HepG2 (cell line): ENCODE measurements around the gene CD101. TPM values are rescaled to one million over a fixed set of nuclear protein-coding genes. Genes with fewer than 3 reads are reported as not detected.

ENCODE experiments used
- ATAC-seq: fragments of 200-7000 bp; cut with Tn5 transposase; 3 replicates; pipeline ENCODE4 v1.9.1; 2020; ENCODE audit warnings: mild to moderate bottlenecking, moderate library complexity
- BruUV-seq: library from RNA; stranded (reverse); fragments of 400-500 nt; replicated peaks from 2 replicates; lab custom pipeline; 2021; lab: Mats Ljungman, UMichigan
- CTCF ChIA-PET: fragments of 300-600 bp; formaldehyde crosslinking; extraction: SDS; loops from one replicate; lab custom pipeline; 2021; ENCODE audit warnings: low total read pairs, inconsistent platforms, low intra/inter-chr PET ratio; lab: Yijun Ruan, JAX
- POLR2A ChIA-PET: fragments of 350-600 bp; sonication (Branson Sonifier 250); formaldehyde crosslinking; loops from one replicate; lab custom pipeline; 2020; ENCODE audit warnings: antibody characterized with exemption, inconsistent platforms; lab: Yijun Ruan, JAX
- DNase-seq: peaks from one replicate; pipeline ENCODE4 v3.0.0-alpha.2; 2015; ENCODE audit warnings: low spot score
- FAIRE-seq: peaks from 3 replicates; lab custom pipeline; 2011; peaks lifted over from hg19 to GRCh38; lab: Jason Lieb, UNC
- H2AFZ ChIP-seq: one replicate; pipeline ENCODE4 v1.6.1; 2011; ENCODE audit warnings: low read length, inconsistent platforms
- H3K27ac ChIP-seq: fragments of 300-600 bp; 3 replicates; pipeline ENCODE4 v1.8.0; 2011; ENCODE audit warnings: mixed run types, mild to moderate bottlenecking, mixed read lengths, low read length, inconsistent platforms; ENCODE audit not compliant: insufficient read depth; ENCODE audit errors: extremely low read length
- H3K27me3 ChIP-seq, 2 experiments: fragments of 200-600 bp in 1 of 2; 2 replicates in 1 of 2; 3 replicates in 1 of 2; pipeline versions ENCODE4 v1.6.0 to v1.8.0; 2011; ENCODE audit warnings: low read length in 2 of 2, mild to moderate bottlenecking in 2 of 2, moderate library complexity in 2 of 2, inconsistent platforms in 1 of 2; ENCODE audit not compliant: insufficient read depth in 2 of 2, control insufficient read depth in 1 of 2
- H3K36me3 ChIP-seq, 2 experiments: fragments of 200-600 bp in 1 of 2; replicated peaks in 1 of 2; 2 replicates in 1 of 2; 3 replicates in 1 of 2; pipeline versions ENCODE4 v1.5.1 to v1.8.0; 2011; ENCODE audit warnings: low read length in 2 of 2, inconsistent platforms in 1 of 2; ENCODE audit not compliant: insufficient read depth in 2 of 2, control insufficient read depth in 1 of 2
- H3K4me1 ChIP-seq: 2 replicates; pipeline ENCODE4 v1.5.1; 2012; ENCODE audit warnings: low read length, inconsistent platforms; ENCODE audit not compliant: insufficient read depth
- H3K4me2 ChIP-seq: 2 replicates; pipeline ENCODE4 v1.6.0; 2011; ENCODE audit warnings: low read depth, low read length, inconsistent platforms
- H3K4me3 ChIP-seq, 3 experiments: fragments of 200-600 bp in 1 of 3; sonication (generic), shearing (Covaris generic) in 1 of 3; replicated peaks in 1 of 3; 2 replicates each; pipeline ENCODE4 v1.5.1; 2011 to 2016; ENCODE audit warnings: low read length in 3 of 3, inconsistent platforms in 2 of 3, low read depth in 2 of 3, mild to moderate bottlenecking in 2 of 3, control low read depth in 1 of 3, mixed read lengths in 1 of 3; ENCODE audit not compliant: insufficient read depth in 1 of 3
- H3K79me2 ChIP-seq: one replicate; pipeline ENCODE4 v1.6.1; 2011; ENCODE audit warnings: low read length, inconsistent platforms; ENCODE audit not compliant: insufficient read depth
- H3K9ac ChIP-seq: 2 replicates; pipeline ENCODE4 v1.6.0; 2011; ENCODE audit warnings: mild to moderate bottlenecking, low read depth, low read length, inconsistent platforms; ENCODE audit not compliant: insufficient read depth
- H3K9me3 ChIP-seq: 2 replicates; pipeline ENCODE4 v1.5.1; 2012; ENCODE audit warnings: mild to moderate bottlenecking, low read length
- H4K20me1 ChIP-seq: 2 replicates; pipeline ENCODE4 v1.6.0; 2011; ENCODE audit warnings: inconsistent platforms, mild to moderate bottlenecking, low read length, moderate library complexity; ENCODE audit not compliant: insufficient read depth
- DNMT1 ChIP-seq: sonication (generic); formaldehyde crosslinking; IDR thresholded peaks from 2 replicates; pipeline ENCODE4 v1.5.1; 2020; ENCODE audit warnings: mild to moderate bottlenecking, missing genetic modification reagents
- ERF ChIP-seq: IDR thresholded peaks from 2 replicates; pipeline ENCODE4 v1.6.1; 2018; ENCODE audit warnings: missing biosample characterization, missing genetic modification reagents
- HOXA7 ChIP-seq: sonication (generic); formaldehyde crosslinking; IDR thresholded peaks from 2 replicates; pipeline ENCODE4 v1.8.1; 2022; ENCODE audit warnings: mild to moderate bottlenecking, missing genetic modification reagents, moderate library complexity
- MYPOP ChIP-seq: sonication (generic); formaldehyde crosslinking; IDR thresholded peaks from 2 replicates; pipeline ENCODE4 v1.8.1; 2023; ENCODE audit warnings: mild to moderate bottlenecking, moderate library complexity, missing genetic modification reagents
- NBN ChIP-seq: fragments of 450-650 bp; conservative IDR thresholded peaks from 2 replicates; pipeline ENCODE4 v1.6.1; 2017
- PITX1 ChIP-seq: sonication (generic); formaldehyde crosslinking; IDR thresholded peaks from 2 replicates; pipeline ENCODE4 v1.5.1; 2020; ENCODE audit warnings: mild to moderate bottlenecking, missing genetic modification reagents
- REL ChIP-seq: sonication (generic); formaldehyde crosslinking; conservative IDR thresholded peaks from 2 replicates; pipeline ENCODE4 v1.8.0; 2022; ENCODE audit warnings: mild to moderate bottlenecking, missing genetic modification reagents, moderate library complexity
- SNRNP70 ChIP-seq: fragments of 200-400 bp; formaldehyde crosslinking; IDR thresholded peaks from 2 replicates; pipeline ENCODE4 v1.6.1; 2017; ENCODE audit warnings: mild to moderate bottlenecking, low read depth, low read length, moderate library complexity
- XBP1 ChIP-seq: sonication (generic); formaldehyde crosslinking; IDR thresholded peaks from 2 replicates; pipeline ENCODE4 v1.5.0; 2020; ENCODE audit warnings: missing genetic modification reagents
- XRCC5 ChIP-seq: fragments of 200-400 bp; formaldehyde crosslinking; optimal IDR thresholded peaks from 2 replicates; pipeline ENCODE3; 2017; ENCODE audit warnings: mild to moderate bottlenecking, low read length
- ZBTB1 ChIP-seq: sonication (generic); formaldehyde crosslinking; IDR thresholded peaks from 2 replicates; pipeline ENCODE4 v1.4.0; 2020; ENCODE audit warnings: missing genetic modification reagents, borderline replicate concordance
- ZNF12 ChIP-seq: sonication (generic); formaldehyde crosslinking; IDR thresholded peaks from 2 replicates; pipeline ENCODE4 v1.5.0; 2020; ENCODE audit warnings: missing genetic modification reagents
- ZNF33A ChIP-seq: sonication (generic); formaldehyde crosslinking; IDR thresholded peaks from 2 replicates; pipeline ENCODE4 v1.5.1; 2020; ENCODE audit warnings: missing genetic modification reagents, mild to moderate bottlenecking, moderate library complexity, borderline replicate concordance
- ZNF430 ChIP-seq: sonication (generic); formaldehyde crosslinking; IDR thresholded peaks from 2 replicates; pipeline ENCODE4 v1.9.0; 2021; ENCODE audit warnings: mild to moderate bottlenecking, missing genetic modification reagents
- ZNF572 ChIP-seq: sonication (generic); formaldehyde crosslinking; IDR thresholded peaks from 2 replicates; pipeline ENCODE4 v1.5.1; 2020; ENCODE audit warnings: mild to moderate bottlenecking, missing genetic modification reagents
- ZNF776 ChIP-seq: sonication (generic); formaldehyde crosslinking; IDR thresholded peaks from 2 replicates; pipeline ENCODE4 v1.4.0; 2020; ENCODE audit warnings: mild to moderate bottlenecking, missing genetic modification reagents
- ZNF780A ChIP-seq: sonication (generic); formaldehyde crosslinking; IDR thresholded peaks from 2 replicates; pipeline ENCODE4 v1.8.0; 2022; ENCODE audit warnings: mild to moderate bottlenecking, missing genetic modification reagents, moderate library complexity
- ZNF816 ChIP-seq: sonication (generic); formaldehyde crosslinking; IDR thresholded peaks from 2 replicates; pipeline ENCODE4 v1.8.0; 2022; ENCODE audit warnings: missing genetic modification reagents, mild to moderate bottlenecking, borderline replicate concordance
- WGBS: methylation state at CpG from one replicate; pipeline ENCODE4 v1.1.6; 2017; ENCODE audit warnings: low lambda C conversion rate; 5-methylcytosine and 5-hydroxymethylcytosine counted together
- in situ Hi-C: cut with HindIII; loops from 2 replicates; pipeline ENCODE4 v1.10.0; 2017; ENCODE audit warnings: low pct_unique_long_range_greater_than_20kb; ENCODE audit not compliant: extremely low pct_ligation_motif_present
- intact Hi-C: fragments of 100-400 bp; cut with micrococcal nuclease; formaldehyde crosslinking; loops from one replicate; pipeline ENCODE4 v1.10.0; 2022; ENCODE audit not compliant: unreplicated experiment
- polyA plus RNA-seq, 8 experiments: library from polyadenylated mRNA; depleted of rRNA in 3 of 8; stranded (reverse) in 7 of 8; unstranded in 1 of 8; fragments of >200 nt; fragmentation: Illumina TruSeq in 4 of 8; extraction: Trizol in 4 of 8; gene quantifications; 2 replicates each; pipeline versions ENCODE4 v1.2.1 to v1.2.3, GENCODE V29; 2011 to 2016; ENCODE audit warnings: low read depth in 4 of 8, missing spikeins in 1 of 8, mixed read lengths in 1 of 8; ENCODE audit not compliant: insufficient read depth in 1 of 8
- total RNA-seq, 5 experiments: library from RNA; depleted of rRNA; stranded (reverse); fragments of >200 nt; fragmentation: Illumina TruSeq; extraction: Trizol; gene quantifications; 2 replicates each; pipeline ENCODE4 v1.2.3, GENCODE V29; 2016; ENCODE audit warnings: low read depth in 1 of 5

CD101 gene
- total and polyA plus RNA-seq, 2 of the 13 experiments (the other 11 are each of a cell fraction or from before 2014, with no cell fraction given), result 0.05 to 0.09 TPM

- no peak overlapping the region for H3K27ac ChIP-seq
- POLR2A ChIA-PET, result no interaction called here
- no peak overlapping the region for H3K4me3 ChIP-seq
- H3K9ac ChIP-seq, result no peak overlapping the region
- intact Hi-C loops, result no loop called here
- H3K79me2 ChIP-seq, result no peaks in the 10 kb centered on the region
- BruUV-seq, result no TSS peak
- H3K4me1 ChIP-seq, result no peaks in the 10 kb centered on the region
- 10% methylated on average over 3 of the region's 3 CpGs for WGBS
- FAIRE-seq (no peak), ATAC-seq (no peak), DNase-seq (no peak)
- H3K9me3 ChIP-seq, result no peaks in the 10 kb centered on the region
- no peak overlapping the region for H3K4me2 ChIP-seq
- H3K27me3 ChIP-seq, result no peaks in the 10 kb centered on the region; a peak in 1 of 5 replicates
- H3K36me3 ChIP-seq, result no peaks in the 10 kb centered on the region
- H2AFZ ChIP-seq, result no peak overlapping the region
- CTCF ChIA-PET, result no interaction called here
- in situ Hi-C loops, result no loop called here
- TF ChIP-seq HOXA7, result no peak
- TF ChIP-seq ZNF33A (CRISPR knock-in tag), result no peak
- TF ChIP-seq SNRNP70, result no peak
- TF ChIP-seq ZNF12 (CRISPR knock-in tag), result no peak
- TF ChIP-seq MYPOP (CRISPR knock-in tag), result no peak
- TF ChIP-seq DNMT1 (CRISPR knock-in tag), result no peak
- no peak for TF ChIP-seq ERF (CRISPR knock-in tag)
- TF ChIP-seq REL (CRISPR knock-in tag), result no peak
- TF ChIP-seq XRCC5, result no peak
- TF ChIP-seq NBN, result no peak
- no peak for TF ChIP-seq ZNF776 (CRISPR knock-in tag)
- TF ChIP-seq PITX1 (CRISPR knock-in tag), result no peak
- no peak for TF ChIP-seq ZNF780A (CRISPR knock-in tag)
- no peak for TF ChIP-seq XBP1 (CRISPR knock-in tag)
- TF ChIP-seq ZNF430 (CRISPR knock-in tag), result no peak
- TF ChIP-seq ZBTB1, result no peak
- no peak for TF ChIP-seq ZNF572 (CRISPR knock-in tag)
- TF ChIP-seq ZNF816 (CRISPR knock-in tag), result no peak
- H4K20me1 ChIP-seq, result no peaks in the 10 kb centered on the region
Measured at GRCh38 chr1:117017648-117018047, 16.1 kb downstream of the CD101 start.
